ENCODE data around the gene C4orf50.

The C4orf50 gene

DNA sequence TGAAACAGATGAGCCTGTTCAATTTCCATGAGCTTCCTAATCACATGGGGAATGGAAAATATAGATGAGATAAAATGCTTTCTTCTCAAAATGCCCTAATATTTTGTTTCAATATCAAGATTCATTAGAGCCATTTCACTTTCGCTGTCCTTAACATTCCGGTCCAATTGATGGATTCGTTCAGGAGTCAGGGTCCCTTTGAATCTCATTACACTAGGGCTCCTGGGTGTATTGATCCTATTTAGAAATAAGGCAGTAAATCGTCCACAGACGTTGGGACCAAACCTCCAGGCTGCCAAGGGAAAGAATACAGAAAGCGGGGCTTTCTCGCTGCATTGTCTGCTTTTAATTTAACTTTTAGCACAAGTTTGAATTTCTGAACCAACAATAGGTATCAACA is 104.8 kb downstream of the C4orf50 start:
- DNase-seq = no peak

DNA sequence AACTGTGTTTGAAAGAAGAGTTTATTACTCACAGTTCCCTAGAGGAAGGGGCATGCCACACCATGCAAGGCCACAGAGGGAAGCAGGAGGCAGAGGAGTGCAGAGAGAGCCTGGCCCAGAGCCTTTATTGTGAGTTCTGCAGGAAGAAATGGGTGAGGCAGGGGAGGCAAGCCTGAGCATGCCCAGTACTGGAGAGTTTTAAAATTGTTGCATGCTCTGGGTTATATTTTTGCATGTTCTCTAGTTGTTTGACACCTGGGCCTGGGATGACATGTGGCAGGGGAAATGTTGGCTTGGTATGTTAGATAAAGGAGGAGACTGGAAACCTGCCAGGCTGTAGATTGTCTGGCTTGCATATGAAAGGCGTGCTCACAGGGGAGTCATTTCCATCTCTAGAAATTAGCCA is 105.6 kb downstream of the C4orf50 start:
- no peak for DNase-seq

DNA sequence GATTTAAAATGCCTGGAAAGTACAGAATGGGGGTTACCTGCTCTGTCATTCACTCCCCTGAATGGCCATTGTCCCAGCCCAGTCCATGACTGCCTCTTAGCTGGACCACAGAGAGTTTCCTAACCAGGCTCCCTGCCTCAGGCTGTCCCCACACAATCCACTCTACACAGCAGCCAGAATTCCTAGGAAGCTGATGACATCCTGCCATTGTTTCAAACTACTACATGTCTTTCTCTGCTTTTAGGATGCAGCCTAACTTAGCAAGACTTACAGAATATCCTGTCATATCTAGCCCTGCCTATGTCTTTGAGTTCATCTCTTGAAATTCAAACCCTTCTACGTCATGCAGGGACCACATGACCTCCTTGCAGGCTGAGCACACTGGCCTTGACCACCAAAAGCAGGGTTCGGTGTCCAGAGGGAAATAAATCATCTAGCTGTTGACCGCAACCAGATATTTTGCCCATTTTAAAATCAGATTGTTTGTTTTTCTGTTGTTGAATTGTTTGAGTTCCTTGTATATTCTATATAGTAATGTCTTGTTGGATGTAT is 109.3 kb downstream of the C4orf50 start:
- DNase-seq = no peak

DNA sequence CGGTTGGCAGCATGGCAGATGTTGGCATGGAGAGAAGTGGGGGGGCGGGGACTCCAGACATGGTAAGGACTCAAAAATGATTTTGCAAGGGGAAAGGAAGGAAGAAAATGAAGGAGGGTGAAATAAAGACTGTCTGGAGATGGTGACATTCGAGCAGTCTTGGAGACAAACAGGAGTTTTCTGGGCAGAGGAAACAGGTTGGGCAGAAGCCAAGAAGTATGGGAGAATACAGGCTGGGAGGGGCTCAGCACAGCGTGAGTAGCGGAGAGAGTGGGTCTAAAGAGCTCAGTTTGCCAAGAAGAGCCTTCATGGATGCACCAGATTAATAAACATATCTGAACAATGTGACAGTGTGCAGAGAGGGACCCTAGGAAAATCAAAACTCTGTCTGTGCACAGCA is 112.0 kb downstream of the C4orf50 start:
- DNase-seq = no peak

DNA sequence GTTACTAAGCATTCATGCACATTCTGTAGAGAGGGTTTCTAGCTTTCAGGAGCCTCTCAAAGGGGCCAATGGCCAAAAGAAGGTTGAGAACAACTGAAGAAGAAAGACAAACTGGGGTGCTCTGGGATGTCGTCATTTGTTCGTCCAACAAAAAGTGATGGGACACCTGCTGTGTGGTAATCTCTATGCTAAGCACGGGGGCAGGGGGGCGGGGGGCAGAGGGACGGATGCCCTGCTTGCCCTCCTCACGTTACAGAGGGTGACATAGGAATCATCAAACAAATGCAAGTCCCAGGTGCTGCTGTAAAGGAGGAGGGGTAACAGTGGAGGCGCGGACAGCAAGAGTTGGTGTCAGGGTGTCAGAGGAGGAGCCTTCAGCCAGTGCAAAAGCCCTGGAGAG is 112.5 kb downstream of the C4orf50 start:
- DNase-seq = no peak

DNA sequence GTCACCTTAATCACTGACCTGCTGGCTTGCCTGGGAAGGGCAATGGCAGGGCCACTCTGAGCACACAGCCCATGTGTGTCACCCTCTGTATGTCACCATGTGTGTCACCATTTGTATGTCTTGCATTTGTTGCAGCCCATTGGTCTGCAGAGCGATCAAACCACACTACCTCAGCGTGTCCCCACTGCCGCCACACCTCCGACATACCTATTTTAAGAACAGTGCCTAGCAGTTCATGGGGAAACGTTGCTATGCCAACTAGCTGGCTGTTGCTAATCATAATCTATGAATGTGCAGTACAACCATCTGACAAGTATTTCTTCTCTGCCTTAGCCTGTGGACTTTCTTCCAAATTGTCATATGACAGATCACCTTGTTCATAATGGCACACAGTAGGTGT is 117.4 kb downstream of the C4orf50 start:
- no peak for DNase-seq

DNA sequence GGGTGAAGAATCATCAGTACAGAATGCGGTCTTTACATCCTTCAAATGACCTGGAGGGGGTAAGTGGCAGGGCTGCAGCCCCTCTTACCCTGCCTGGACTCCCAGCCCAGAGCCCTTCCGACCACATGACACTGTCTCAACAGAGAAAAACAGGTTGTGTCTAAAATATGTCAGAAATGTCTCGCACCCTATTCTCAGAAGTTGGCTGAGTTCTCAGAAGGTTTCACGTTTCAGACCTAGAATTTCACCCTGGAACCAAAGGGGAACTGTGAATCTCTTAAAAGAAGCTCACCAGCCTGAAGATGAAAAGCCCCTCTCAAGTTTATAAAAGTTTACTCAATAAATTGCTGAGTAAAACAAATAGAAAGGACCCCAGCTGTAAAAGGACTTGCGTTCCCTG is 118.3 kb downstream of the C4orf50 start:
- DNase-seq = no peak

DNA sequence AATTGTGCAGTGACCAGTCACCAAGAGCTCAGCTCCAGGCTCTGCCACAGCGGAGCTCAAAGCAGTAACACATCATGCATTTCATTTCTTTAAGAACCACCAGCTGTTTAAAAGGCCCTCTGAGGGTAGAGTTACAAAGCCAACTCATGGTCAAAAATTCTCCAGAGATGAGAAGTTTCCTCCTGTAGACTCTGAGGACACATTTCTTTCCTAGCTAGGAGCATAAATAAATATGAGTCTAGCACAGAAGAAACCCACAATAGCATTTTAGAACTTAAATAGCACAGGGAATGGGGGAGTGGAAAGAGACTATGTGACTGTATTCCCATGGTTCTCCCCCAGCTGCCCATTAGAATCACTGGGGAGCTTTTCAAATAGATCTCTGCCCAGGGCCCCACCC is 118.8 kb downstream of the C4orf50 start:
- DNase-seq = no peak

DNA sequence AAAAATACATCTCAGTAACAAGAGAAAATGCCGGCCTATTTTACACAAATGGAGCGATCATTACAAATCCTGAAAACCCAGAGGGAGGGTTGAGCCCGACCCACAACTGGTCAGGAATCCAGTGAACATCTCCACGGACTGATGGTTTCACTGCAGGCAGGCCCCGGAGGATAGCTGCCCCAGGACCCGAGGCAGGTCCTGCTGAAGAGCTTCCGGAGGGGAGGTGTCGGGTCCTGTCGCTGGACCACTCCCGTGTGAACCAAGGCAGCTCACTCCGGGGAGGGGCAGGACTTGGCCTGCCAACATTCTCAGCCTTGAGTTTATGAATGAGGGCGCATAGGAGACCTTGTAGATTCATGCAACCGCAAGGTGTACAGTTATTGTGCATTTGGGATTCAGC is 120.6 kb downstream of the C4orf50 start:
- no peak for DNase-seq

DNA sequence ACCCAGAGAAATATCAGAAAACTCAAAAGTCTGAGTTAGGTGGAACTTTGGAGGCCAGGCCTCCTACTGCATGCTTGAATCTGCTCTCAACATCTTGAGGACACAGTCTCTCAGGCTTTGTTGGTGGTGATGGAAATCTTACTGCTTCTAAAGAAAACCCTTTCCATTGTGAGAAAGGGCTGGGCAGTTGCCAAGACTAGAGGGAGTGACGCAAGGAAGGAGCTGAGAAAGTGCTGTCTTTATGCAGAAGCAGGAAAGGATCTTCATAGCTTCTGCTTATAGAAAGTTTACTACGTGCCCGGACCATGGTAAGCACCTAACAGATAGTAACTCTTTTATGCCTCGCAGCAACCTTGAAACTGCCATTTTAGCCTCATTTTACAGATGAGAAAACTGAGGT is 122.9 kb downstream of the C4orf50 start:
- DNase-seq = no peak

DNA sequence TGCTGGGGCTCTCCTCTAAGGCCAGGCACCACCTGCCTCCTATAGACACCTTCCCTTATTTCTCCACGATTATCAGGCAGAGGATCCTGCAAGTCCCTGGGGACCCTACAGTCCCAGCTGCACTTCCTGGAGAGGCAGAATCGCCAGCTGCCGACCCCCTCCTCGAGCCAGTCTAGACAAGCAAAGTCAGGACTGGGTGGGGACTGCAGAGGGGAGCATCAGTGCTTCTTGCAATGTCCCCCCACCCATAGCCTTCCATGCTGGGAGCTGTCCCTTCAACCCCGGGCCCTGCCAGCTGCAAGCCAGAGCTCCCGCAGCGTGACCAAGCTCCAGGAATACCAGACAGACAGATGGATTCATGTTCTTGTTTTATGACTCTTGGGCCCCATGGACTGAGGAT is 124.0 kb downstream of the C4orf50 start:
- DNase-seq = no peak

DNA sequence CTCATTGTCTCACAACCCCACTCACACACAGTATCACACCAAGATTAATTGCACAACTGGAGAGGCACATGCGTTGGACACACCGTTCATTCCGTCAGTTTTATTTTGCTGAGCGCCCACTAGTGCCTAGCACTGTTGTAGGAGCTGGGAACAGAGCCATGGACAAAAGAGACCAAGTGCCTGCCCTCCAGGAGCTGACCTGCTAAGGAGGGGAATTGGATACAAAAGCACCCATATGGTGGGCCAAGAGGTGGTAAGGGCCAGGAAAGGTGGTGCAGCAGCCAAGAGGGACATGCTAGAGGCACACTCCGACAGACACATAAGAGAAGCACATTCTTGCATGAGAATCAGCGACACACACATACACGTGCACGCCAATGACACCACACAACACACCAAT is 124.6 kb downstream of the C4orf50 start:
- no peak for DNase-seq

DNA sequence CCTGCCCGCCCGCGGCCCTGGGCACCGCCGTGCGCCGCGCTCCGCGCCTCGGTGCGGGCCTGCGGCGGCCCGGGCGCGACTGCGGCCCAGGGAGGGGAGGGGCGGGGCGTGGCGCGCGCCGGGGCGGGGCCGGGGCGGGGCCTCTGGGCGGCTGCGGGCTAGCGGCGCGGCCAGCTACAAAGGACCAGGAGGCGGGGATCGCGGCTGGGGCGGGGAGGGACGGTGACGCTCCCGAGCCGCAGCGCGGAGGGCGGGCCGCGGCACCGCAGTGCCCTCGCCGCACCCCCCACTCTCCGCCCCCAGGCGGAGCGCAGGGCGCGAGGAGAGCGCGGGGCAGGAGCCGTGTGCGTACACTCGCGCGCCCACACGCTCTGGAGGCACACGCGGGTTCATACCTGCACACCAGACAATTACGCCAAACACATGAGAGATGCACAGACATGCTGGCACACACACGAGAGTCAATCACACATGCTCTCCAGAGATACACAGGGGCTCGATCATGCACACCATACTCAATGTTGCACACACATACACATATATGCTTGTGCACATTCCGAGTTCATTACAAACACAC is 125.1 kb downstream of the C4orf50 start, which contains the start of gene CRMP1:
Gene CRMP1, minus strand, starts transcription at position 83 of the 577 bp plus-strand sequence. CDS start 117 bp downstream, outside the sequence.
- DNase-seq = no peak

DNA sequence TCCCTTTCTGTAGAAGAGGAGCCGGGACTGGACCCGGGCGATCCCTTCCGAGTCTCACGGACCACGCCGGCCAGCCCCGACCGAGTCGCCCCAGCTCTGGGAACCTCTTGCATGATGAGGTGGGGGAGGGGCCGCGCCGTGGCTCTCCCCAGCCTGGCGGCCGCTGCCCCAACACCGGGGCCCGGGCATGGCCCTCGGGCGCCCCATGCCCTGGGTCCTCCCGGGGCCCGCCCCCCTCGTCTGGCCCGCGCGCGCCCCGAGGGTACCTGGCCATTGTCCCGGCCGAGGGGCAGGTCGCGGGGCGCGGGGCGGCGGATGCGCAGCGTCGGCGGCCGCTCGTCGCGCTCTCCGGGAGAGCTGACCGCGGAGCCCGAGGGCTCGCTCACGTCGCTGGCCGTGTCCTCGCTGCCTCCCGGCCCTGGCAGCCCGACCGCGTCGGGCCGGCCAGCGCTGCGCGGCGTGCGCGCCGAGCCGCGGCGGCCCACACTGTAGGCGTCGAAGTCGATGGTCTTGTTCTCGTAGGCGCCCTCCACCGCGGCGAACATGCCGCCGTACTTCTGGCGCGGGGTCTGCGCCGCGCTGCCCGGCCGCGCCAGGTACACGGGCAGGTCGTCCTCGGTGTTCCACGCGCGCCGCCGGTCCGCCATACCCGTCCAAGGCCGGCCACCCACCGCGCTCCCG is 125.8 kb downstream of the C4orf50 start:
- no peak for DNase-seq

DNA sequence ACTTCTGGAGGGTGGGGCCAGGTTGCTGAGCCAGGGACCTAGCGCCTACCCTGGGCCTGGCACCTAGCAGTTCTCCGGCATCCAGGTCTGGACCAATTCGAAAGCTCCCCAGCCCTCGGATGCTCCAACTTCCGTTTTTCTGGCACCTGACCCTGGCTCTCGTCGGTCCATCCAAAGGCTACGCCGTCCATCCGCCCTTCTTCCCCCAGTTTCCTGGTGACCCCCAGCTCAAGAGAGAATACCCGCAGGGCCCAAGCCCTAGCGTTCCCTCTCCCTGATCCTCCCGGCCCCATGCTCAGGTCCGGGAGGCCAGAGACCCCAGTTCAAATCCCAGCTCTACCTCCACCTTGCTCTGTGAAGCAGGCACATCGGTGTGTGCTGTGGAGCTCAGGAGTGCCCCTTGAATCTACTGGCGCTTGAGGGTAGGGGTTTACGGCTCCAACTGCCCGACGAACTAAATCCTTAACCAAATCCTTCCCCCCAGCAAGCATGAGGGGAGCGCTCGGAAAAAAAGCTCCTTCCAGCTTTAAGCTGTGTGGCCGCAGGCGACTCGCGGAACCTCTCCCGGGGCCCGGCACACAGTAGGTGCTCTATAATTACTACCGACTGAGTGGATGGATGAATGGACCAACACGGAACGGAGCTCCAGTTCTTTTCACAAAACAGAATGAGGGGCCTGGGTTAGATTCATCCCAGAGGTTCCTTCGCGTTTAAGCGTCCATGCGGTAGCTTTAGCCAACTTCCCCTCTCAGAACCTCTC is 126.5 kb downstream of the C4orf50 start:
- no peak for DNase-seq

DNA sequence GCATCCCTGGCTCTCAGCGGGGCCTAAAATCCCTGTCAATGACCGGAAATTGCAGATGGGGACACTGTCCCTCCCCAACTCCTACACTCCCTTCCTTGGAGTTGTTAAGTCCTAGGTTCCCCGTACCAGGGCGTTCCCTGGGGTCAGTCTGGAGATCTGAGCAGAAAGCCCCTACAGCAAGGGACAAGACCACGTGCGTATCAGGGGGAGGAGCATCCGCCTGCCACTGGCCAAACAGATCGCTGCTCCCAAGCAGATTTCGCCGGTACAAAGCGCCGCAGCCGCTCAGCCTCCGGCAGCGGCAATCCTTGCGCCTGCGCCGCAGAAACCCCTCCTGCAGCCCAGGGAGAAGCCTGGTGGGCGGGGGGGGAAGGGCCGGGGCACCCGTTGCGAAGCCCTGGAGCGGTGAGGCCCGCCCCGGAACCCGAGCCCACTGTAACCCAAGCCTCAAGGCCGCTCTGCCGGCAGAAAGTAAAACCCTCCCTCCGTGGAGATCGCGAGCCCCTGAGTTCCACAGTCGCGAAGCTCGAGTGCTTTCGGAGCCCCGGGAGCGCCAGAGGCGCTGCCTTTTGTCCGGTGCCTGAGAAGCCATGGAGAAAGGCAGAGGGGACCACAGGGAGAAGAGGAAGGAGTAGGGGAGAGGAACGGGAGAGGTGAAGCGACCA is 128.0 kb downstream of the C4orf50 start:
- DNase-seq = no peak

DNA sequence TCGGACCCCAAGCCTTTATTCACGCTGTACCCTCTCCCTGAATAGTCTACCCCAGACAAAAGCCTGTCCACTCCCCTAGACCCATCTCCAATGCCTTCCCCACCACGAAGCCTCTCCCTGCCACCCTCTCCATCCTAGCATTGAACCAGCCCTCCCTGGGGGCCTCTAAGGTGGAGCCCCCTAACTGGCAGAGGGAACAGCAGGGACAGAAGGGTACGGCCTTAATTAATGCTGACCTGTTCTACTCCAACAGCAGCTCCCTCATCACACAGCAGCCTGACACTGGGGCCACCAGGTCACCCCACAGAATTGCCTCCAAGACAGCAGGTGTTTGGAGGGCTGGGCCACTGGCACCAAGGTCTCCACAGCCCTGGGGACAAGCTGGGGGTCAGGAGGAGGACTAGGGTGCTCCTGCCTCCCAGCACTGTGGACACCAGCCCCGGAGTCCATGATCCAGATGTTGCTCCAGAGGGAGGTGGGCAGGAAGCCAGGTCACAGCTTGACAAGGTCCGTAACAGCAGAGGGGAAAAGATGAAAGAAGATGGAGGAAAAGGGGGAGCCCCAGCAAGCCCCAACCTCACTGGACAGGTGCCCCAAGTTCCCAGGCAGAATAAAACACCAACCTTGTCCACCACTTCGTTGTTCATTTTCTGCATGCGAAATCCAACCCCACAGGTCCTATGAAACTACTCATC is 129.1 kb downstream of the C4orf50 start:
- DNase-seq = no peak

DNA sequence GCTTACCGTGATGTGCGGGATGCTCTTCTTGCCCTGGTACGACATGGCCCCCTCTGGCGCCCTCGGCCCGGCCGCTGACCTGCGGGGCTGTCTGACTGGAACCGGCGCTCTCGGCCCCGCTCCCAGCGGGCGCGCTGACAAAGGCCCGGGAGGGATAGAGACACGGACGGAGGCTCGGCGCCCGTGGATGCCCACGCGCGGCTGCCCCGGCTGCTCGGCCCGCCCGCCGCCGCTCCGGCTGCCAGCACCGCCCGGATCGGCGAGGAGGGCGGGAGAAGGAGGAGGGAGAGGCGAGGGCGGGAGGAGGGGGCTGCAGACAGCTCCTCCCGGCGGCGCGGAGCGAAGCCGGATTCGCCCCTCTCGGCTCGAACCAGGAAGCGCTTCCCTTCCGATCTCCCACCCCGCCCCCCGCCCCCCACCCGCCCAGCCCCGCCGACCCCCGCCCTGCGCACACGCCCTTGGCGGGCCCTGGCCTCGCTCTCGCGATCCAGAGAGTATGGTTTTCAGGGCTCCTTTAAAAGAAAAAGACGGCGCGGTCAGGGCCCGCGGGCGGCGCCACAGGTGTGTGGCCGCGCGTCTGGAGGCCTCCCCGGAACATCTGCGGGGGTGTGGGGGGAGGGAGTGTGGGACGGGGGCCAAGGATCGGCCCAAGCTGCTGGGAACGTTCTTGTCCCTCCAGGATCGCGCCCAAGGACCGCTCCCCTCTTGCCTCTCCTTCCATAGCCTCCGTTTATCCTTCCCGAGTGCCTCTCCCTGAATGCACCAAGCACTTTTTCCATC is 129.8 kb downstream of the C4orf50 start:
- no peak for DNase-seq

DNA sequence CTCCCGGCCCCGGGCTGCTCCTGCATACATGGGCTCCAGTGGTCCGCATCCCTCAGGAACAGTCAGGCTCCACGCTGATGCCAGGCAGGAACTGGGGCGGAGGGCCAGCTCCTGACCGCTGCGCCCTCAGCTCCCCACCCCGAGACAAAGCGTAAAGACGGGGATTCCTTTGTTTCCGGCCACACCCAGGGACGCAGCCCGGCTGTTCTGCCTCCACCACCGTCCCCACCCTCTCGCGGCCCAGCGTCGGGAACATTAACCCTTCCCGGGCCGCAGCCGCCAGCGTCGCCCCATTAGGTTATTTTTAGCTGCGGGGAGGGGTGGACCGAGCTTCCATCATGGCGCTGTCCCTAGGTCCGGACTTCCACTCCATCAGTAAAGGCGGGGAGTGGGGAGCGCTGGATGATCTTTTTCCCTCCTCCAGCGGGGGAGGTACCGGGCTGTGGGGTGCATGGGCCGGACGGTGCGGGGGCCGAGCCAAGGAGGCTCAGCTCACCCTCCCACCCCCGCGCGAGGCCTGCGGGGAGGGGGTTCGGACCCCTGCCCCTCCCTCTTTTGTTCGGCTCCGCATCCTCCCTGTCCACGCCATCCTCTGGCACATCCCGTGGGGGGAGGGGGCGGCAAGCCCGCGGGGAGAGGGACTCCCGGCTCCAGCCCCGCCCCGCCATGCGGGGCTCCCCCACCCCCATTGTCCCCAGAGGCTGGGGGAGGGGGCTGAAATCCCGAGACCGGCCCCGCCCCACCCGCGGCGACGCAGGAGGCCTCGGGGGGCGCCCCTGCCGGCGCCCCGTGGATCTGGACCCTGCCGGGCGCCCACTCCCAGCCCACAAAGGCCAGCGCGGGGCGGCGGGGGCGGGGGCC is 130.6 kb downstream of the C4orf50 start:
- no peak for DNase-seq

DNA sequence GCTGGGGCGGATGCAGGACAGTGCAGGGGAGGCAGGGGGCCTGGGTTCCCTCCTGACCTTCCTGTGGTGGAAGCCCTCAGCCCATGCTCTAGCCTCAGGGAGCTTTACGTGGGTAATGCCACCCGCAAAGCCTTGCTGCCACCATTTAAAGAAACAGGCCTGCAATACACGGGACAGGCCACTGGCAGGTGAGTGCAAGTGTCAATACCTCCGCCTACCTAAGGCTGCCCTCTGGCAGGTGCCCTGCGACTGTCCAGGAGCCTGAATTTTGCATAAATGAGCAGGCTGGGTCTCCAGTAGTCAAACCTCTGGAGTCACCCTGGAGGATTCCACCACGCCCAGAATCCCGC is 131.2 kb downstream of the C4orf50 start:
- DNase-seq = no peak

DNA sequence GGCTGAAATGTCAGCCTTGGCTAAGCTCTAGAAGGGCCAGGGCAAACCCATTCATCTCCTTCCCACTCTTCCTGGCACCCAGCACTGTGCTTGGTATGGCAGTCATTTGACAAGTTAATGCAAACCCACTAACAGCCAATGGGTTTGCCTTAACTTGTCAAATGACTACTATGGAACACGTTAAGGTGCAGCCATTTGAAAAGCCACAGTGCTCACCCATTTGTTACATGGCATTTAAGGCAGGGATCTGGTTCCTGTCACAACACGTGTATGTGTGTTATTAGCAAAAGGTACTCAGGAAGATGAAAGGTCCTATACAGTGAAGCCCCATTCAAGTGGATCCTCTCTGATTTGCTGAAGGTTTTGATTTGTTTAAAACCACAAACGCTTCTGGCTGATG is 132.5 kb downstream of the C4orf50 start:
- DNase-seq = no peak
